Endothelial cell of umbilical vein (primary cell): ENCODE measurements around the gene DCHS1. TPM values are rescaled to one million over a fixed set of nuclear protein-coding genes. Genes with fewer than 3 reads are reported as not detected.

Experiments used
- BruUV-seq: library from RNA; stranded (reverse); fragments of 400-500 nt; replicated peaks from 2 replicates; lab custom pipeline; 2021; lab: Mats Ljungman, UMichigan
- CTCF ChIA-PET: fragments of 300-600, 350-600 bp; sonication (Branson Sonifier 250); formaldehyde crosslinking; loops from one replicate; lab custom pipeline; 2021; ENCODE audit warnings: antibody characterized with exemption, inconsistent platforms; lab: Charles Lee
- POLR2A ChIA-PET: fragments of 300-600, 350-600 bp; sonication (Branson Sonifier 250); formaldehyde crosslinking; loops from one replicate; lab custom pipeline; 2021; ENCODE audit warnings: antibody characterized with exemption, inconsistent platforms; lab: Charles Lee
- DNase-seq: peaks from one replicate; pipeline ENCODE4 v3.0.0-alpha.2; 2011; ENCODE audit warnings: low read depth, low spot score
- FAIRE-seq: peaks from 2 replicates; lab custom pipeline; 2011; peaks lifted over from hg19 to GRCh38; lab: Jason Lieb, UNC
- H2AFZ ChIP-seq: 2 replicates; pipeline ENCODE4 v1.6.0; 2012; ENCODE audit warnings: low read depth, low read length, control low read depth, inconsistent platforms
- H3K27ac ChIP-seq: 2 replicates; pipeline ENCODE4 v1.5.1; 2011; ENCODE audit warnings: low read depth, mild to moderate bottlenecking, control low read depth, low read length, moderate library complexity; ENCODE audit not compliant: insufficient read depth
- H3K27me3 ChIP-seq, 2 experiments: 2 replicates each; pipeline versions ENCODE4 v1.6.0 to v1.6.1; 2011; ENCODE audit warnings: low read length in 2 of 2, mixed read lengths in 1 of 2; ENCODE audit not compliant: control insufficient read depth in 2 of 2, insufficient read depth in 2 of 2
- H3K36me3 ChIP-seq, 2 experiments: 2 replicates in 1 of 2; 3 replicates in 1 of 2; pipeline ENCODE4 v1.5.1; 2011; ENCODE audit warnings: low read length in 2 of 2, mild to moderate bottlenecking in 1 of 2, moderate library complexity in 1 of 2; ENCODE audit not compliant: control insufficient read depth in 2 of 2, insufficient read depth in 2 of 2; ENCODE audit errors: extremely low read depth in 1 of 2
- H3K4me1 ChIP-seq: 3 replicates; pipeline ENCODE4 v1.5.1; 2011; ENCODE audit warnings: mild to moderate bottlenecking, low read length; ENCODE audit not compliant: control insufficient read depth, insufficient read depth; ENCODE audit errors: extremely low read depth
- H3K4me2 ChIP-seq: 2 replicates; pipeline ENCODE4 v1.6.1; 2011; ENCODE audit warnings: low read length, control low read depth, mixed read lengths; ENCODE audit not compliant: insufficient read depth
- H3K4me3 ChIP-seq, 3 experiments: fragments of 200-600 bp in 1 of 3; sonication (generic), shearing (Covaris generic) in 1 of 3; replicated peaks in 1 of 3; 2 replicates each; pipeline ENCODE4 v1.5.1; 2011 to 2016; ENCODE audit warnings: control low read depth in 3 of 3, low read length in 3 of 3, mild to moderate bottlenecking in 2 of 3, inconsistent platforms in 1 of 3, low read depth in 1 of 3, moderate library complexity in 1 of 3; ENCODE audit not compliant: insufficient read depth in 1 of 3
- H3K79me2 ChIP-seq: 2 replicates; pipeline ENCODE4 v1.6.0; 2012; ENCODE audit warnings: low read length, inconsistent platforms; ENCODE audit not compliant: control insufficient read depth, insufficient read depth
- H3K9ac ChIP-seq: replicated peaks from 2 replicates; pipeline ENCODE3; 2011; ENCODE audit warnings: low read length, control low read depth; ENCODE audit not compliant: insufficient read depth; ENCODE audit errors: extremely low read depth
- H3K9me1 ChIP-seq: replicated peaks from 3 replicates; pipeline ENCODE4 v1.6.0; 2011; ENCODE audit warnings: mild to moderate bottlenecking, low read length; ENCODE audit not compliant: control insufficient read depth, insufficient read depth; ENCODE audit errors: extremely low read depth
- H3K9me3 ChIP-seq: replicated peaks from 2 replicates; pipeline ENCODE4 v1.5.1; 2012; ENCODE audit warnings: low read length, inconsistent platforms; ENCODE audit not compliant: control insufficient read depth, insufficient read depth
- H4K20me1 ChIP-seq: replicated peaks from 2 replicates; pipeline ENCODE3; 2011; ENCODE audit warnings: mild to moderate bottlenecking, low read length; ENCODE audit not compliant: control insufficient read depth, insufficient read depth; ENCODE audit errors: extremely low read depth
- CTCF ChIP-seq, 2 donors: IDR thresholded peaks; 1 replicate in 1 of 2; 2 replicates in 1 of 2; pipeline ENCODE4 v1.5.1; 2011; ENCODE audit warnings: low read length in 2 of 2, mild to moderate bottlenecking in 2 of 2, moderate library complexity in 2 of 2, control low read depth in 1 of 2, inconsistent platforms in 1 of 2, low read depth in 1 of 2; ENCODE audit not compliant: insufficient read depth in 1 of 2; ENCODE audit errors: extremely low read depth in 1 of 2
- EZH2 ChIP-seq: IDR thresholded peaks from 2 replicates; pipeline ENCODE4 v1.6.1; 2012; ENCODE audit warnings: borderline replicate concordance, low read depth, mild to moderate bottlenecking, moderate library complexity, low read length, inconsistent platforms; ENCODE audit not compliant: severe bottlenecking
- FOS ChIP-seq: IDR thresholded peaks from 2 replicates; pipeline ENCODE4 v1.6.1; 2011; ENCODE audit warnings: mild to moderate bottlenecking, low read length, moderate library complexity, borderline replicate concordance; ENCODE audit not compliant: insufficient read depth
- GATA2 ChIP-seq: IDR thresholded peaks from 2 replicates; pipeline ENCODE4 v1.7.0; 2011; ENCODE audit warnings: low read depth, mild to moderate bottlenecking, moderate library complexity, mixed read lengths, low read length; ENCODE audit not compliant: insufficient read length, insufficient read depth
- JUN ChIP-seq: IDR thresholded peaks from 2 replicates; pipeline ENCODE4 v1.6.1; 2011; ENCODE audit warnings: borderline replicate concordance, low read depth; ENCODE audit not compliant: insufficient read length, insufficient read depth
- MAX ChIP-seq: IDR thresholded peaks from 2 replicates; pipeline ENCODE4 v1.6.1; 2011; ENCODE audit not compliant: insufficient read depth, insufficient read length
- MYC ChIP-seq: IDR thresholded peaks from one replicate; pipeline ENCODE4 v1.6.1; 2011; ENCODE audit warnings: mild to moderate bottlenecking, low read depth, low read length
- POLR2A ChIP-seq: IDR thresholded peaks from 2 replicates; pipeline ENCODE4 v1.6.1; 2012; ENCODE audit warnings: low read depth, mild to moderate bottlenecking, control low read depth, low read length
- POLR2AphosphoS5 ChIP-seq: IDR thresholded peaks from 2 replicates; pipeline ENCODE4 v1.6.1; 2012; ENCODE audit warnings: low read depth, mild to moderate bottlenecking, control low read depth, low read length, moderate library complexity; ENCODE audit not compliant: insufficient read depth
- dilution Hi-C: fragments of 300-500 bp; cut with MboI; formaldehyde crosslinking; loops from one replicate; pipeline ENCODE4 v1.15.0; 2019; ENCODE audit warnings: low sequenced_read_pairs; ENCODE audit not compliant: extremely low pct_ligation_motif_present
- intact Hi-C: fragments of 100-400 bp; cut with micrococcal nuclease; formaldehyde crosslinking; loops from one replicate; pipeline ENCODE4 v1.10.0; 2022
- polyA plus RNA-seq, 4 experiments: library from polyadenylated mRNA; depleted of rRNA in 3 of 4; stranded (reverse) in 3 of 4; unstranded in 1 of 4; fragments of >200 nt; gene quantifications; 2 replicates each; pipeline versions ENCODE4 v1.2.1 to v1.2.3, GENCODE V29; 2011 to 2012; ENCODE audit warnings: missing spikeins in 1 of 4
- total RNA-seq: library from RNA; stranded (reverse); gene quantifications from 2 replicates; pipeline ENCODE4 v1.2.3, GENCODE V29; 2021

The DCHS1 gene
- total and polyA plus RNA-seq, 2 donors (not counting 3 experiments of a cell fraction or from before 2014, with no cell fraction given), result 56.2 to 73.0 TPM

GRCh38 chr11:6584528-6584927 is 71.1 kb downstream of the DCHS1 start:
- no peaks in the 10 kb centered on the region for H3K27me3 ChIP-seq
- no peaks in the 10 kb centered on the region for H3K9me1 ChIP-seq
- peaks cover 0 to 2% of the 10 kb centered on the region in 2 experiments for H3K36me3 ChIP-seq
- no peak for TF ChIP-seq CTCF (IDR thresholded peaks at IDR 0.05; ENCODE audit: extremely low read depth in 1 of 2, insufficient read depth in 1 of 2, low read depth in 1 of 2, low read length in 2 of 2)
- no peak overlapping the region for H3K27ac ChIP-seq
- CTCF ChIA-PET, result interaction anchor here (1.7 kb wide), 1 partner anchor 54 kb away, joined by 5 read pairs; no protein-coding TSS in a partner anchor
- no peaks in the 10 kb centered on the region for H3K4me1 ChIP-seq
- no peak overlapping the region for H2AFZ ChIP-seq
- H3K4me2 ChIP-seq, result no peak overlapping the region
- no TSS peak for BruUV-seq
- H4K20me1 ChIP-seq, result no peaks in the 10 kb centered on the region
- H3K4me3 ChIP-seq, result no peak overlapping the region
- POLR2A ChIA-PET, result no interaction called here
- DNase-seq (no peak), FAIRE-seq (no peak)
- no peak overlapping the region for H3K9ac ChIP-seq
- H3K79me2 ChIP-seq, result no peaks in the 10 kb centered on the region
- intact Hi-C loops (no loop called here), dilution Hi-C loops (no loop called here)
- H3K9me3 ChIP-seq, result no peaks in the 10 kb centered on the region

- no peak for DNase-seq
- Histone ChIP-seq H3K27me3 (no peaks in the 10 kb centered on the region), H2AFZ (no peak overlapping the region), H3K9ac (no peak overlapping the region), H3K79me2 (no peaks in the 10 kb centered on the region), H3K4me1 (peaks cover 2% of the 10 kb centered on the region), H3K4me2 (no peak overlapping the region), H3K9me3 (no peaks in the 10 kb centered on the region), H3K4me3 (no peak overlapping the region), H3K36me3 (peaks cover 0 to 2% of the 10 kb centered on the region in 2 experiments), H3K27ac (no peak overlapping the region), H3K9me1 (no peaks in the 10 kb centered on the region), H4K20me1 (no peaks in the 10 kb centered on the region)
- TF ChIP-seq FOS (no peak), MAX (no peak), GATA2 (no peak), EZH2 (no peak), POLR2AphosphoS5 (no peak), CTCF (IDR thresholded peaks at IDR 0.05; ENCODE audit: extremely low read depth in 1 of 2, insufficient read depth in 1 of 2, low read depth in 1 of 2, low read length in 2 of 2) (no peak), JUN (no peak), POLR2A (no peak), MYC (no peak)
- ChIA-PET POLR2A (no interaction called here), CTCF (no interaction called here)
- no peak for FAIRE-seq
- dilution Hi-C loops, result no loop called here
- no TSS peak for BruUV-seq
- intact Hi-C loops, result no loop called here
Observed at GRCh38 chr11:6583584-6583983, 72.0 kb downstream of the DCHS1 start.
